ENCODE data around the gene MPZL1. TPM values are rescaled to one million over a fixed set of nuclear protein-coding genes. Genes with fewer than 3 reads are reported as not detected.

Gene MPZL1
- total RNA-seq, 1 experiment from 2014 or later = 273 TPM

GRCh38 chr1:167799747-167800146 is 78.0 kb downstream of the MPZL1 start:
- Mint-ChIP-seq H3K36me3 (ENCODE audit: insufficient read depth, unreplicated experiment) (peaks cover 83% of the 10 kb centered on the region), H3K27me3 (ENCODE audit: insufficient read depth, unreplicated experiment) (no peaks in the 10 kb centered on the region), H3K4me1 (ENCODE audit: low read depth, unreplicated experiment) (peaks cover 57% of the 10 kb centered on the region), H3K27ac (ENCODE audit: unreplicated experiment) (no peak overlapping the region), H3K4me3 (ENCODE audit: unreplicated experiment) (no peak overlapping the region), H3K9me3 (ENCODE audit: unreplicated experiment) (no peaks in the 10 kb centered on the region)
- Histone ChIP-seq H3K4me1 (peaks cover 56% of the 10 kb centered on the region), H3K36me3 (ENCODE audit: control insufficient read depth, insufficient read depth, low read length) (no peaks in the 10 kb centered on the region; the same call in 1 of the 2 replicates), H3K4me3 (ENCODE audit: low read depth, low read length) (no peak overlapping the region), H3K27me3 (replicated peaks; ENCODE audit: control insufficient read depth, insufficient read depth, low read length) (no peaks in the 10 kb centered on the region), H3K9me3 (no peaks in the 10 kb centered on the region)
- TF ChIP-seq, protein P1, sequence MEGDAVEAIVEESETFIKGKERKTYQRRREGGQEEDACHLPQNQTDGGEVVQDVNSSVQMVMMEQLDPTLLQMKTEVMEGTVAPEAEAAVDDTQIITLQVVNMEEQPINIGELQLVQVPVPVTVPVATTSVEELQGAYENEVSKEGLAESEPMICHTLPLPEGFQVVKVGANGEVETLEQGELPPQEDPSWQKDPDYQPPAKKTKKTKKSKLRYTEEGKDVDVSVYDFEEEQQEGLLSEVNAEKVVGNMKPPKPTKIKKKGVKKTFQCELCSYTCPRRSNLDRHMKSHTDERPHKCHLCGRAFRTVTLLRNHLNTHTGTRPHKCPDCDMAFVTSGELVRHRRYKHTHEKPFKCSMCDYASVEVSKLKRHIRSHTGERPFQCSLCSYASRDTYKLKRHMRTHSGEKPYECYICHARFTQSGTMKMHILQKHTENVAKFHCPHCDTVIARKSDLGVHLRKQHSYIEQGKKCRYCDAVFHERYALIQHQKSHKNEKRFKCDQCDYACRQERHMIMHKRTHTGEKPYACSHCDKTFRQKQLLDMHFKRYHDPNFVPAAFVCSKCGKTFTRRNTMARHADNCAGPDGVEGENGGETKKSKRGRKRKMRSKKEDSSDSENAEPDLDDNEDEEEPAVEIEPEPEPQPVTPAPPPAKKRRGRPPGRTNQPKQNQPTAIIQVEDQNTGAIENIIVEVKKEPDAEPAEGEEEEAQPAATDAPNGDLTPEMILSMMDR (IDR thresholded peaks at IDR 0.05; ENCODE audit: insufficient read depth in 1 of 2, low read depth in 1 of 2, low read length in 1 of 2, severe bottlenecking in 1 of 2, unreplicated experiment in 1 of 2) = no peak
- intact Hi-C loops (cut with micrococcal nuclease; ENCODE audit: unreplicated experiment) = loop anchor here (5.0 kb wide), 1 partner anchor 68 kb away; no protein-coding TSS in a partner anchor
- no peak for DNase-seq
- ChIA-PET CTCF (no interaction called here), POLR2A (no interaction called here)
- BruUV-seq (replicated peaks) = no TSS peak

GRCh38 chr1:167800251-167800650 is 78.5 kb downstream of the MPZL1 start:
- peaks cover 62% of the 10 kb centered on the region for H3K4me1 Mint-ChIP-seq (ENCODE audit: low read depth, unreplicated experiment)
- CTCF ChIA-PET = no interaction called here
- intact Hi-C loops (cut with micrococcal nuclease; ENCODE audit: unreplicated experiment) = loop anchor here (5.0 kb wide), 1 partner anchor 67 kb away; no protein-coding TSS in a partner anchor

GRCh38 chr1:167802235-167802634 is 80.5 kb downstream of the MPZL1 start:
- peaks cover 46% of the 10 kb centered on the region for H3K4me1 ChIP-seq
- H3K4me3 ChIP-seq (ENCODE audit: low read depth, low read length) = no peak overlapping the region
- no peaks in the 10 kb centered on the region; the same call in 1 of the 2 replicates for H3K36me3 ChIP-seq (ENCODE audit: control insufficient read depth, insufficient read depth, low read length)
- Mint-ChIP-seq H3K4me1 (ENCODE audit: low read depth, unreplicated experiment) (peaks cover 53% of the 10 kb centered on the region), H3K9me3 (ENCODE audit: unreplicated experiment) (no peaks in the 10 kb centered on the region), H3K4me3 (ENCODE audit: unreplicated experiment) (no peak overlapping the region), H3K36me3 (ENCODE audit: insufficient read depth, unreplicated experiment) (peaks cover 81% of the 10 kb centered on the region), H3K27me3 (ENCODE audit: insufficient read depth, unreplicated experiment) (no peaks in the 10 kb centered on the region), H3K27ac (ENCODE audit: unreplicated experiment) (no peak overlapping the region)
- intact Hi-C loops (cut with micrococcal nuclease; ENCODE audit: unreplicated experiment) = loop anchor here (2.0 to 5.0 kb wide), 2 partner anchors 65 to 281 kb away; no protein-coding TSS in a partner anchor
- CTCF ChIA-PET = no interaction called here
- no peak for DNase-seq
- POLR2A ChIA-PET = no interaction called here
- BruUV-seq (replicated peaks) = no TSS peak
- TF ChIP-seq, protein P1 (IDR thresholded peaks at IDR 0.05; ENCODE audit: insufficient read depth in 1 of 2, low read depth in 1 of 2, low read length in 1 of 2, severe bottlenecking in 1 of 2, unreplicated experiment in 1 of 2) = no peak
- no peaks in the 10 kb centered on the region for H3K27me3 ChIP-seq (replicated peaks; ENCODE audit: control insufficient read depth, insufficient read depth, low read length)
- H3K9me3 ChIP-seq = no peaks in the 10 kb centered on the region

More at GRCh38 chr1:167800251-167800650, 78.5 kb downstream of the MPZL1 start:
- DNase-seq = no peak
- Mint-ChIP-seq H3K27me3 (ENCODE audit: insufficient read depth, unreplicated experiment) (no peaks in the 10 kb centered on the region), H3K9me3 (ENCODE audit: unreplicated experiment) (no peaks in the 10 kb centered on the region), H3K4me3 (ENCODE audit: unreplicated experiment) (no peak overlapping the region), H3K36me3 (ENCODE audit: insufficient read depth, unreplicated experiment) (peaks cover 83% of the 10 kb centered on the region), H3K27ac (ENCODE audit: unreplicated experiment) (peak overlapping the region; percentile 16)
- no peak overlapping the region for H3K4me3 ChIP-seq (ENCODE audit: low read depth, low read length)
- TF ChIP-seq, protein P1 (IDR thresholded peaks at IDR 0.05; ENCODE audit: insufficient read depth in 1 of 2, low read depth in 1 of 2, low read length in 1 of 2, severe bottlenecking in 1 of 2, unreplicated experiment in 1 of 2) = no peak
- no peaks in the 10 kb centered on the region for H3K27me3 ChIP-seq (replicated peaks; ENCODE audit: control insufficient read depth, insufficient read depth, low read length)
- H3K36me3 ChIP-seq (ENCODE audit: control insufficient read depth, insufficient read depth, low read length) = no peaks in the 10 kb centered on the region; the same call in 1 of the 2 replicates
- BruUV-seq (replicated peaks) = no TSS peak
- POLR2A ChIA-PET = no interaction called here
- no peaks in the 10 kb centered on the region for H3K9me3 ChIP-seq
- peaks cover 60% of the 10 kb centered on the region for H3K4me1 ChIP-seq
